ENCODE measurements around the gene BCAS3.

Gene BCAS3

GRCh38 chr17:60960398-60961065 is 282.9 kb downstream of the BCAS3 start:
- TF ChIP-seq CTCF (conservative IDR thresholded peaks at IDR 0.05; ENCODE audit: low read depth) = no peak
- no peak for DNase-seq (ENCODE audit: low spot score)
- POLR2A ChIA-PET (ENCODE audit: low non-redundant PET) = no interaction called here
- CTCF ChIA-PET = no interaction called here
- no peak overlapping the region for H3K27ac ChIP-seq

GRCh38 chr17:60964160-60964559 is 286.5 kb downstream of the BCAS3 start:
- no peak overlapping the region for H3K27ac ChIP-seq
- ChIA-PET CTCF (no interaction called here), POLR2A (ENCODE audit: low non-redundant PET) (no interaction called here)
- no peak for DNase-seq (ENCODE audit: low spot score)
- TF ChIP-seq CTCF (conservative IDR thresholded peaks at IDR 0.05; ENCODE audit: low read depth) = no peak

- no peak overlapping the region for H3K27ac ChIP-seq
- TF ChIP-seq CTCF (conservative IDR thresholded peaks at IDR 0.05; ENCODE audit: low read depth) = no peak
- no peak for DNase-seq (ENCODE audit: low spot score)
- POLR2A ChIA-PET (ENCODE audit: low non-redundant PET) = no interaction called here
- CTCF ChIA-PET = no interaction called here
Observed at GRCh38 chr17:60968266-60968665, 290.6 kb downstream of the BCAS3 start.

GRCh38 chr17:60969500-60970037 is 291.9 kb downstream of the BCAS3 start:
- CTCF ChIA-PET = no interaction called here
- TF ChIP-seq CTCF (conservative IDR thresholded peaks at IDR 0.05; ENCODE audit: low read depth) = no peak
- DNase-seq (ENCODE audit: low spot score) = no peak

GRCh38 chr17:60970741-60971140 is 293.1 kb downstream of the BCAS3 start:
- ChIA-PET POLR2A (ENCODE audit: low non-redundant PET) (no interaction called here), CTCF (no interaction called here)
- no peak for DNase-seq (ENCODE audit: low spot score)

More at GRCh38 chr17:60969500-60970037, 291.9 kb downstream of the BCAS3 start:
- POLR2A ChIA-PET (ENCODE audit: low non-redundant PET) = no interaction called here
- H3K27ac ChIP-seq = no peak overlapping the region

More at GRCh38 chr17:60970741-60971140, 293.1 kb downstream of the BCAS3 start:
- no peak for TF ChIP-seq CTCF (conservative IDR thresholded peaks at IDR 0.05; ENCODE audit: low read depth)
- no peak overlapping the region for H3K27ac ChIP-seq

All from RWPE1 (cell line).